Upper lobe of right lung (tissue), 1 donor: Measurements from ENCODE around the gene SRP9. TPM values are rescaled to one million over a fixed set of nuclear protein-coding genes. Genes with fewer than 3 reads are reported as not detected.

ENCODE experiments used
- ATAC-seq: fragments of 200-7000 bp; cut with Tn5 transposase; one replicate; pipeline ENCODE4 v1.9.1; 2020; ENCODE audit warnings: mild to moderate bottlenecking, moderate library complexity
- DNase-seq: peaks from one replicate; pipeline ENCODE4 v3.0.0-alpha.2; 2020
- H3K27ac ChIP-seq: fragments of 200-600 bp; one replicate; pipeline ENCODE4 v1.8.0; 2022
- H3K27me3 ChIP-seq: fragments of 200-600 bp; one replicate; pipeline ENCODE4 v1.8.0; 2022; ENCODE audit warnings: mild to moderate bottlenecking
- H3K36me3 ChIP-seq: fragments of 200-600 bp; one replicate; pipeline ENCODE4 v1.8.0; 2022
- H3K4me1 ChIP-seq: fragments of 200-600 bp; one replicate; pipeline ENCODE4 v1.8.0; 2022
- H3K4me3 ChIP-seq: fragments of 200-600 bp; one replicate; pipeline ENCODE4 v1.8.0; 2022; ENCODE audit warnings: mild to moderate bottlenecking
- H3K9me3 ChIP-seq: fragments of 200-600 bp; one replicate; pipeline ENCODE4 v1.8.0; 2022
- CTCF ChIP-seq: fragments of 200-600 bp; IDR thresholded peaks from one replicate; pipeline ENCODE4 v1.8.0; 2022; ENCODE audit warnings: antibody characterized with exemption
- intact Hi-C: fragments of 100-400 bp; cut with DNase I; formaldehyde crosslinking; loops from one replicate; pipeline ENCODE4 v1.11.0; 2022
- total RNA-seq: library from RNA; stranded (reverse); fragmentation: NEBNext Ultra II Directional; extraction: Animal tissue kit (Norgen Biotek cat#: 25700); gene quantifications from one replicate; pipeline ENCODE4 v1.2.1, GENCODE V29; 2021
- donor health status: DM: no; HTN: yes; CAD: no; lungs with severe emphysema.

SRP9 gene
- total RNA-seq, 1 donor from 2014 or later, result 157 TPM

GRCh38 chr1:225737161-225737560 is 40.5 kb upstream of the SRP9 start:
- intact Hi-C loops, result no loop called here
- Histone ChIP-seq H3K4me1 (peaks cover 20% of the 10 kb centered on the region), H3K36me3 (no peaks in the 10 kb centered on the region), H3K27ac (peak overlapping the region; percentile 58), H3K9me3 (no peaks in the 10 kb centered on the region), H3K27me3 (no peaks in the 10 kb centered on the region), H3K4me3 (no peak overlapping the region)
- no peak for ATAC-seq
- TF ChIP-seq CTCF, result no peak
- no peak for DNase-seq

DNA sequence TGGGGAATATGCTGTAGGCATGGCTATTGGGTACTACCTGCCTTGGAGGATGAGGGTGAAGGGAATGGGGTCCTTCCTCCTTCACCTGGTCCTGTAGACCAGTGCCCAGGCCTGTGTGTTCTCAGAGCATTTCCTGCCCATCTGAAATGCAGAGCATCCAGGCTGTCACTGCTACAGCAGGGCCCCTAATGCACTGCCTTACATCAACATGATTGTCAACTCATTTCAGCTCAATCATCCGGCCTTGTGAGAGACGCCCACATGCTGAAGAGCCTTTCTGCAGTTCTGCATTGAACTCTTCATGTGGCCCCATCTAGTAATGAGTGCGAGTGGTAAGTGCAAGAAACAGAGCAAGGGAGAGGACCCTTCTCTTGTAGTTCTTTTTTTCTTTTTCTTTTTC is 39.8 kb upstream of the SRP9 start:
- H3K9me3 ChIP-seq, result no peaks in the 10 kb centered on the region
- H3K36me3 ChIP-seq, result no peaks in the 10 kb centered on the region
- DNase-seq (no peak), ATAC-seq (no peak)
- intact Hi-C loops, result no loop called here
- H3K27ac ChIP-seq, result no peak overlapping the region
- H3K4me3 ChIP-seq, result no peak overlapping the region
- no peaks in the 10 kb centered on the region for H3K27me3 ChIP-seq
- no peak for TF ChIP-seq CTCF
- peaks cover 20% of the 10 kb centered on the region for H3K4me1 ChIP-seq

DNA sequence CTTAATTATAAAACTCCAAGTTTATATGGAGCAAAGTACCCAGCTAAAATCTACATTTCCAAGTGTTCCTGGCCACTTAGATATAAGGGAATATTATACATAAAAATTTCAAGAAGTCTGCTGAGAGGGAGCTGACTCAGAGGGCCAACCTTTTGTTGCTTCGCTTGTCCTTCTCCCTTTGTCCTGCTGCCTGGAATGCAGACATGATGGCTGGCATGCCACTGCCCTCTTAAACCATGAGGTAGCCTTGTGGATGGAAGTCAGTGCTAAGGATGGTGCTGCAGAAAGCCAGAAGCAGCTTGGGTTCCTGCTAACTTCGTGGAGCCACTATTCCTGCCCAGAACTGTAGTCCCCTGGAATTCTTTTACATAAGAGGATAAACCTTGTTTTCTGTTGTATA is 38.9 kb upstream of the SRP9 start:
- intact Hi-C loops, result no loop called here

DNA sequence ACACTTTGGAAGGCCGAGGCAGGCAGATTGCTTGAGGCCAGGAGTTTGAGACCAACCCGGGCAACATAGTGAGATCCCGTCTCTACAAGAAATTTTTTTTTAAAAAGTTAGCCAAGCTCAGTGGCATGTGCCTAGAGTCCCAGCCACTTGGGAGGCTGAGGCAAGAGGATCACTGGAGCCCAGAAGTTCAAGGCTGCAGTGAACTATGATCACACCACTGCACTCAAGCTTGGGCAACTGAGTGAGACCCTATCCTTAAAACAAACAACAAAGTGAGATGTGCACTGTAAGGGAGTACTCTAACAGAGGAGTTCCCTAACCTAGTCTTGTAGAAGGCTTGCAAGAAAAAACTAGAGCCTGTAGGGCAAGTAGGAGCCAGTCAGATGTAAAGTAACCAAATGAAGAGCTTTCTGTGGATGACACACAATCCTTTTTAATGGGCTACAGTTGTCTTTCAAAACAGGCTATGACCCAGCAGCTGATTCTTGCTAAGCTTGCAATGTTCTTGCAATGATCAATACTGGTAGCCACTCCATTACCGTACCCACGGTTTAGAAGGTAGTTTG is 38.0 kb upstream of the SRP9 start:
- peaks cover 20% of the 10 kb centered on the region for H3K4me1 ChIP-seq
- no peak for ATAC-seq
- H3K27me3 ChIP-seq, result no peaks in the 10 kb centered on the region
- H3K9me3 ChIP-seq, result no peaks in the 10 kb centered on the region
- DNase-seq, result no peak
- no peaks in the 10 kb centered on the region for H3K36me3 ChIP-seq
- H3K4me3 ChIP-seq, result no peak overlapping the region
- intact Hi-C loops, result no loop called here
- no peak for TF ChIP-seq CTCF
- H3K27ac ChIP-seq, result no peak overlapping the region

More for the DNA sequence above, 38.9 kb upstream of the SRP9 start:
- H3K36me3 ChIP-seq, result no peaks in the 10 kb centered on the region
- ATAC-seq (no peak), DNase-seq (no peak)
- TF ChIP-seq CTCF, result no peak
- no peak overlapping the region for H3K4me3 ChIP-seq
- H3K27ac ChIP-seq, result no peak overlapping the region
- no peaks in the 10 kb centered on the region for H3K9me3 ChIP-seq
- no peaks in the 10 kb centered on the region for H3K27me3 ChIP-seq
- peaks cover 20% of the 10 kb centered on the region for H3K4me1 ChIP-seq

DNA sequence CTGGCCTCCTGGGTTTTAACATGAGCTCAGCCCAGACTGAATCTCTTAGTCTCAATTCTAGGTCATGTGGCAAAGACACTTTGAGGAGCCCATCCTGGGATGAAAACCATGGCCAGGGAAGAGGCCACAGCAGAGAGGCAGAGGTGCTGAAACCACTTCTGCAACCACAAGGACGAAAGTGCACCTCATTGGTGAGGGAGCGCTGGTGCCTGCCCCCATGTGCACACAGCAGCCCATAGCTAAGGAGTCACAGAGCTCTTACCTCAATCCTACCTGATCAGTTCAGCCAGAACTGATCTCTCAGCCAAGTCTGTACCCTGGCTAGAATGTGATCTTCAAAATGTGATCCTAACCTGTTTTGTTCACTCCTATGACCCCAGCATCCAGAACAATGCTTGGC is 32.9 kb upstream of the SRP9 start:
- H3K4me3 ChIP-seq, result no peak overlapping the region
- ATAC-seq (no peak), DNase-seq (no peak)
- H3K27me3 ChIP-seq, result no peaks in the 10 kb centered on the region
- no peaks in the 10 kb centered on the region for H3K36me3 ChIP-seq
- intact Hi-C loops, result no loop called here
- peaks cover 18% of the 10 kb centered on the region for H3K4me1 ChIP-seq
- no peak overlapping the region for H3K27ac ChIP-seq
- TF ChIP-seq CTCF, result no peak
- no peaks in the 10 kb centered on the region for H3K9me3 ChIP-seq

DNA sequence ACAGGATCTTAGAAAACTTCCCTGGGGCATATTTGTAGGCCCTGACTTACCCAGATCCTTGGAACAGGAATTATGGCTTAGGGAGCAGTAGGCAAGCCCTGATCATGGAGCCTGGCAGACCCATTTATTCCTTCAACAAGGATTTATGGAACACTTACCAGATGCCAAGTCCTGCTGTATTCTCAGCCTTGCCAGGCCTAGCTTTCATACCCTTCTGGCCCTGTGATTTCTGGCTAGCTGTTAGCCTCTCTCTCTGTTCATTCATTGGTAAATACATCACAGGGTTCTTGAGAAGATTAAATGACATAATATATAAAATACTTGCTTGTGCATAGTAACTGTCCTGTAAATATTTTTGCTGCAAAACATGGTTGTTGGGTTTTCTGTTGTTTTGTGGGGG is 32.4 kb upstream of the SRP9 start:
- H3K4me3 ChIP-seq, result no peak overlapping the region
- H3K27ac ChIP-seq, result no peak overlapping the region
- H3K4me1 ChIP-seq, result peaks cover 18% of the 10 kb centered on the region
- no peak for TF ChIP-seq CTCF
- DNase-seq (no peak), ATAC-seq (no peak)
- intact Hi-C loops, result no loop called here
- no peaks in the 10 kb centered on the region for H3K36me3 ChIP-seq
- H3K27me3 ChIP-seq, result no peaks in the 10 kb centered on the region
- no peaks in the 10 kb centered on the region for H3K9me3 ChIP-seq
